ENCODE results near the gene ABCA7. TPM values are rescaled to one million over a fixed set of nuclear protein-coding genes. Genes with fewer than 3 reads are reported as not detected.

The ABCA7 gene
- total and polyA plus RNA-seq, 2 of the 13 experiments (the other 11 are each of a cell fraction or from before 2014, with no cell fraction given) = 4.4 to 32.4 TPM

GRCh38 chr19:1098177-1099051 lies 58.5 kb downstream of the ABCA7 start (continued):
- no peak; the same call in 1 of the 2 replicates for TF ChIP-seq ETV5 (CRISPR knock-in tag; IDR thresholded peaks at IDR 0.05; ENCODE audit: borderline replicate concordance)
- no peak for TF ChIP-seq YEATS2 (CRISPR knock-in tag; IDR thresholded peaks at IDR 0.05; ENCODE audit: borderline replicate concordance)
- no peak for TF ChIP-seq JUND (CRISPR knock-in tag; IDR thresholded peaks at IDR 0.05)
- peak; percentile 53; the same call in 1 of the 2 replicates for TF ChIP-seq ZNF605 (CRISPR knock-in tag; IDR thresholded peaks at IDR 0.05)
- TF ChIP-seq RFX1 (IDR thresholded peaks at IDR 0.05) = no peak
- no peak for TF ChIP-seq SMC3 (IDR thresholded peaks at IDR 0.05; ENCODE audit: low read length)
- no peak for TF ChIP-seq MAFF (IDR thresholded peaks at IDR 0.05; ENCODE audit: low read depth, low read length)
- TF ChIP-seq ZNF775 (CRISPR knock-in tag; IDR thresholded peaks at IDR 0.05; ENCODE audit: borderline replicate concordance) = 0 out of 2 replicates have a peak, but pooled peaks have one; percentile 43
- no peak for TF ChIP-seq U2AF1 (optimal IDR thresholded peaks at IDR 0.05; ENCODE audit: low read depth, low read length)
- peak; percentile 78 for TF ChIP-seq ZNF430 (CRISPR knock-in tag; IDR thresholded peaks at IDR 0.05)
- peak; percentile 76; the same call in 1 of the 2 replicates for TF ChIP-seq ZSCAN22 (CRISPR knock-in tag; IDR thresholded peaks at IDR 0.05)
- no peak for TF ChIP-seq ZNF30 (CRISPR knock-in tag; IDR thresholded peaks at IDR 0.05)
- TF ChIP-seq ZNF282 (IDR thresholded peaks at IDR 0.05; ENCODE audit: partially characterized antibody) = peak; percentile 60
- TF ChIP-seq SIX4 (CRISPR knock-in tag; IDR thresholded peaks at IDR 0.05) = no peak
- TF ChIP-seq SP5 (CRISPR knock-in tag; IDR thresholded peaks at IDR 0.05; ENCODE audit: borderline replicate concordance, low read depth) = no peak
- no peak for TF ChIP-seq KMT2B (CRISPR knock-in tag; IDR thresholded peaks at IDR 0.05)
- TF ChIP-seq ZC3H4 (CRISPR knock-in tag; IDR thresholded peaks at IDR 0.05; ENCODE audit: borderline replicate concordance) = no peak
- TF ChIP-seq, protein P1, sequence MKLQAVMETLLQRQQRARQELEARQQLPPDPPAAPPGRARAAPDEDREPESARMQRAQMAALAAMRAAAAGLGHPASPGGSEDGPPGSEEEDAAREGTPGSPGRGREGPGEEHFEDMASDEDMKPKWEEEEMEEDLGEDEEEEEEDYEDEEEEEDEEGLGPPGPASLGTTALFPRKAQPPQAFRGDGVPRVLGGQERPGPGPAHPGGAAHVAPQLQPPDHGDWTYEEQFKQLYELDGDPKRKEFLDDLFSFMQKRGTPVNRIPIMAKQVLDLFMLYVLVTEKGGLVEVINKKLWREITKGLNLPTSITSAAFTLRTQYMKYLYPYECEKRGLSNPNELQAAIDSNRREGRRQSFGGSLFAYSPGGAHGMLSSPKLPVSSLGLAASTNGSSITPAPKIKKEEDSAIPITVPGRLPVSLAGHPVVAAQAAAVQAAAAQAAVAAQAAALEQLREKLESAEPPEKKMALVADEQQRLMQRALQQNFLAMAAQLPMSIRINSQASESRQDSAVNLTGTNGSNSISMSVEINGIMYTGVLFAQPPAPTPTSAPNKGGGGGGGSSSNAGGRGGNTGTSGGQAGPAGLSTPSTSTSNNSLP (IDR thresholded peaks at IDR 0.05; ENCODE audit: low read depth, low read length) = no peak
- TF ChIP-seq, protein P2, sequence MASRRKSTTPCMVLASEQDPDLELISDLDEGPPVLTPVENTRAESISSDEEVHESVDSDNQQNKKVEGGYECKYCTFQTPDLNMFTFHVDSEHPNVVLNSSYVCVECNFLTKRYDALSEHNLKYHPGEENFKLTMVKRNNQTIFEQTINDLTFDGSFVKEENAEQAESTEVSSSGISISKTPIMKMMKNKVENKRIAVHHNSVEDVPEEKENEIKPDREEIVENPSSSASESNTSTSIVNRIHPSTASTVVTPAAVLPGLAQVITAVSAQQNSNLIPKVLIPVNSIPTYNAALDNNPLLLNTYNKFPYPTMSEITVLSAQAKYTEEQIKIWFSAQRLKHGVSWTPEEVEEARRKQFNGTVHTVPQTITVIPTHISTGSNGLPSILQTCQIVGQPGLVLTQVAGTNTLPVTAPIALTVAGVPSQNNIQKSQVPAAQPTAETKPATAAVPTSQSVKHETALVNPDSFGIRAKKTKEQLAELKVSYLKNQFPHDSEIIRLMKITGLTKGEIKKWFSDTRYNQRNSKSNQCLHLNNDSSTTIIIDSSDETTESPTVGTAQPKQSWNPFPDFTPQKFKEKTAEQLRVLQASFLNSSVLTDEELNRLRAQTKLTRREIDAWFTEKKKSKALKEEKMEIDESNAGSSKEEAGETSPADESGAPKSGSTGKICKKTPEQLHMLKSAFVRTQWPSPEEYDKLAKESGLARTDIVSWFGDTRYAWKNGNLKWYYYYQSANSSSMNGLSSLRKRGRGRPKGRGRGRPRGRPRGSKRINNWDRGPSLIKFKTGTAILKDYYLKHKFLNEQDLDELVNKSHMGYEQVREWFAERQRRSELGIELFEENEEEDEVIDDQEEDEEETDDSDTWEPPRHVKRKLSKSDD (CRISPR knock-in tag; IDR thresholded peaks at IDR 0.05; ENCODE audit: low read depth) = no peak
- no peak for TF ChIP-seq PRMT3 (CRISPR knock-in tag; IDR thresholded peaks at IDR 0.05; ENCODE audit: borderline replicate concordance, low read depth)
- no peak for TF ChIP-seq KLF11 (CRISPR knock-in tag; IDR thresholded peaks at IDR 0.05)
- TF ChIP-seq KLF12 (CRISPR knock-in tag; IDR thresholded peaks at IDR 0.05; ENCODE audit: borderline replicate concordance) = no peak
- TF ChIP-seq, protein P3, sequence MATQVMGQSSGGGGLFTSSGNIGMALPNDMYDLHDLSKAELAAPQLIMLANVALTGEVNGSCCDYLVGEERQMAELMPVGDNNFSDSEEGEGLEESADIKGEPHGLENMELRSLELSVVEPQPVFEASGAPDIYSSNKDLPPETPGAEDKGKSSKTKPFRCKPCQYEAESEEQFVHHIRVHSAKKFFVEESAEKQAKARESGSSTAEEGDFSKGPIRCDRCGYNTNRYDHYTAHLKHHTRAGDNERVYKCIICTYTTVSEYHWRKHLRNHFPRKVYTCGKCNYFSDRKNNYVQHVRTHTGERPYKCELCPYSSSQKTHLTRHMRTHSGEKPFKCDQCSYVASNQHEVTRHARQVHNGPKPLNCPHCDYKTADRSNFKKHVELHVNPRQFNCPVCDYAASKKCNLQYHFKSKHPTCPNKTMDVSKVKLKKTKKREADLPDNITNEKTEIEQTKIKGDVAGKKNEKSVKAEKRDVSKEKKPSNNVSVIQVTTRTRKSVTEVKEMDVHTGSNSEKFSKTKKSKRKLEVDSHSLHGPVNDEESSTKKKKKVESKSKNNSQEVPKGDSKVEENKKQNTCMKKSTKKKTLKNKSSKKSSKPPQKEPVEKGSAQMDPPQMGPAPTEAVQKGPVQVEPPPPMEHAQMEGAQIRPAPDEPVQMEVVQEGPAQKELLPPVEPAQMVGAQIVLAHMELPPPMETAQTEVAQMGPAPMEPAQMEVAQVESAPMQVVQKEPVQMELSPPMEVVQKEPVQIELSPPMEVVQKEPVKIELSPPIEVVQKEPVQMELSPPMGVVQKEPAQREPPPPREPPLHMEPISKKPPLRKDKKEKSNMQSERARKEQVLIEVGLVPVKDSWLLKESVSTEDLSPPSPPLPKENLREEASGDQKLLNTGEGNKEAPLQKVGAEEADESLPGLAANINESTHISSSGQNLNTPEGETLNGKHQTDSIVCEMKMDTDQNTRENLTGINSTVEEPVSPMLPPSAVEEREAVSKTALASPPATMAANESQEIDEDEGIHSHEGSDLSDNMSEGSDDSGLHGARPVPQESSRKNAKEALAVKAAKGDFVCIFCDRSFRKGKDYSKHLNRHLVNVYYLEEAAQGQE (IDR thresholded peaks at IDR 0.05; ENCODE audit: borderline replicate concordance in 1 of 2, low read depth in 1 of 2, low read length in 2 of 2) = peak in 1 of 2 experiments; percentile 34; a peak in 1 of 4 replicates

All from HepG2 (cell line).